C4-2B (cell line): ENCODE measurements around the gene FBXW11.

Experiments used
- CTCF ChIP-seq: fragments of 450-650 bp; conservative IDR thresholded peaks from 2 replicates; pipeline ENCODE4 v1.5.1; 2017; ENCODE audit warnings: mild to moderate bottlenecking
- ZFX ChIP-seq: fragments of 450-650 bp; IDR thresholded peaks from 2 replicates; pipeline ENCODE4 v1.6.1; 2017

GRCh38 chr5:171868236-171868635 is 138.2 kb downstream of the FBXW11 start:
- no peak for TF ChIP-seq CTCF
- TF ChIP-seq ZFX, result no peak
